CD14-positive monocyte (primary cell): ENCODE data around the gene SLC7A10. TPM values are rescaled to one million over a fixed set of nuclear protein-coding genes. Genes with fewer than 3 reads are reported as not detected.

Experiments used
- DNase-seq, 3 donors: peaks; one replicate each; pipeline ENCODE4 v3.0.0-alpha.2; 2011 to 2022
- H2AFZ ChIP-seq: 2 replicates; pipeline ENCODE4 v1.6.0; 2012; ENCODE audit warnings: mild to moderate bottlenecking, low read depth, low read length, inconsistent platforms; ENCODE audit not compliant: insufficient read depth, poor library complexity, severe bottlenecking
- H3K27ac ChIP-seq, 2 donors: 1 replicate in 1 of 2; 2 replicates in 1 of 2; pipeline ENCODE4 v1.5.1; 2012 to 2013; ENCODE audit warnings: low read length in 2 of 2, control low read depth in 1 of 2, inconsistent platforms in 1 of 2, low read depth in 1 of 2, mild to moderate bottlenecking in 1 of 2
- H3K27me3 ChIP-seq, 2 donors: one replicate each; pipeline versions ENCODE4 v1.6.0 to v1.6.1; 2011 to 2013; ENCODE audit warnings: low read length in 2 of 2; ENCODE audit not compliant: control insufficient read depth in 2 of 2, insufficient read depth in 2 of 2
- H3K36me3 ChIP-seq, 2 donors: replicated peaks in 1 of 2; 1 replicate in 1 of 2; 2 replicates in 1 of 2; pipeline versions ENCODE4 v1.5.1 to v1.6.1; 2012 to 2013; ENCODE audit warnings: low read length in 2 of 2, control low read depth in 1 of 2, inconsistent platforms in 1 of 2, mild to moderate bottlenecking in 1 of 2; ENCODE audit not compliant: insufficient read depth in 2 of 2, control insufficient read depth in 1 of 2
- H3K4me1 ChIP-seq, 2 donors: 1 replicate in 1 of 2; 2 replicates in 1 of 2; pipeline versions ENCODE4 v1.5.1 to v1.6.1; 2012 to 2013; ENCODE audit warnings: low read length in 2 of 2, control low read depth in 1 of 2, inconsistent platforms in 1 of 2, mild to moderate bottlenecking in 1 of 2, moderate library complexity in 1 of 2; ENCODE audit not compliant: insufficient read depth in 2 of 2, control insufficient read depth in 1 of 2
- H3K4me2 ChIP-seq: replicated peaks from 2 replicates; pipeline ENCODE3; 2012; ENCODE audit warnings: low read length, moderate library complexity, mild to moderate bottlenecking; ENCODE audit not compliant: poor library complexity, severe bottlenecking; ENCODE audit errors: extremely low read depth
- H3K4me3 ChIP-seq, 3 experiments: fragments of 200-600 bp in 1 of 3; sonication (generic) in 1 of 3; replicated peaks in 1 of 3; 1 replicate in 2 of 3; 2 replicates in 1 of 3; pipeline ENCODE4 v1.5.1; 2011 to 2013; ENCODE audit warnings: low read length in 3 of 3, mild to moderate bottlenecking in 3 of 3, control low read depth in 2 of 3, low read depth in 2 of 3, inconsistent platforms in 1 of 3, moderate library complexity in 1 of 3
- H3K79me2 ChIP-seq: 2 replicates; pipeline ENCODE4 v1.6.0; 2012; ENCODE audit warnings: mild to moderate bottlenecking, control low read depth, inconsistent platforms, low read length, moderate library complexity; ENCODE audit not compliant: insufficient read depth
- H3K9ac ChIP-seq: 2 replicates; pipeline ENCODE4 v1.6.0; 2017; ENCODE audit warnings: low read length, mild to moderate bottlenecking; ENCODE audit not compliant: insufficient read depth, poor library complexity, severe bottlenecking
- H3K9me3 ChIP-seq, 2 donors: replicated peaks in 1 of 2; 1 replicate in 1 of 2; 2 replicates in 1 of 2; pipeline versions ENCODE4 v1.5.1 to v1.6.1; 2012 to 2013; ENCODE audit warnings: low read length in 2 of 2, control low read depth in 1 of 2; ENCODE audit not compliant: control insufficient read depth in 1 of 2, insufficient read depth in 1 of 2
- H4K20me1 ChIP-seq: 2 replicates; pipeline ENCODE4 v1.6.0; 2012; ENCODE audit warnings: mild to moderate bottlenecking, low read length, control low read depth, moderate library complexity; ENCODE audit not compliant: insufficient read depth
- H3K27ac Mint-ChIP-seq, 7 donors: one replicate each; pipeline ENCODE4 v1.8.0; 2020; ENCODE audit warnings: mild to moderate bottlenecking in 7 of 7, mixed read lengths in 7 of 7, moderate library complexity in 6 of 7, inconsistent platforms in 2 of 7
- H3K27me3 Mint-ChIP-seq, 3 donors: one replicate each; pipeline ENCODE4 v1.8.0; 2021 to 2022; ENCODE audit warnings: low read depth in 3 of 3, mild to moderate bottlenecking in 3 of 3, mixed read lengths in 3 of 3, moderate library complexity in 3 of 3, inconsistent platforms in 1 of 3
- H3K36me3 Mint-ChIP-seq, 2 donors: one replicate each; pipeline ENCODE4 v1.8.0; 2020; ENCODE audit warnings: mixed read lengths in 2 of 2, inconsistent platforms in 1 of 2, mild to moderate bottlenecking in 1 of 2
- H3K4me1 Mint-ChIP-seq: one replicate; pipeline ENCODE4 v1.8.0; 2020; ENCODE audit warnings: mild to moderate bottlenecking, mixed read lengths
- H3K4me3 Mint-ChIP-seq, 2 donors: one replicate each; pipeline ENCODE4 v1.8.0; 2020; ENCODE audit warnings: mild to moderate bottlenecking in 2 of 2, mixed read lengths in 2 of 2, moderate library complexity in 1 of 2
- H3K9me3 Mint-ChIP-seq, 7 donors: one replicate each; pipeline ENCODE4 v1.8.0; 2020 to 2022; ENCODE audit warnings: mixed read lengths in 7 of 7, mild to moderate bottlenecking in 6 of 7, moderate library complexity in 6 of 7, inconsistent platforms in 2 of 7
- WGBS: methylation state at CpG from one replicate; pipeline ENCODE4 v1.1.5; 2013; ENCODE audit warnings: missing lambda C conversion rate; ENCODE audit not compliant: insufficient coverage; 5-methylcytosine and 5-hydroxymethylcytosine counted together
- intact Hi-C, 2 donors: fragments of 100-400 bp; cut with micrococcal nuclease; formaldehyde crosslinking; loops; one replicate each; pipeline versions ENCODE4 v1.15.0 to v1.15.1; 2023
- polyA plus RNA-seq, 3 donors: library from polyadenylated mRNA; depleted of rRNA in 1 of 3; unstranded in 2 of 3; stranded (reverse) in 1 of 3; fragments of 300-500 nt in 2 of 3; fragments of >200 nt in 1 of 3; fragmentation: Illumina TruSeq in 2 of 3; gene quantifications; 1 replicate in 2 of 3; 2 replicates in 1 of 3; pipeline ENCODE4 v1.2.3, GENCODE V29; 2012 to 2021
- TF ChIP-seq, protein P1 (sequence below): fragments of 200-600 bp; IDR thresholded peaks from one replicate; pipeline ENCODE4 v1.8.0; 2022; ENCODE audit warnings: antibody characterized with exemption, mild to moderate bottlenecking

The SLC7A10 gene
- polyA plus RNA-seq, 3 donors: 0.52 TPM; not detected in 2

DNA sequence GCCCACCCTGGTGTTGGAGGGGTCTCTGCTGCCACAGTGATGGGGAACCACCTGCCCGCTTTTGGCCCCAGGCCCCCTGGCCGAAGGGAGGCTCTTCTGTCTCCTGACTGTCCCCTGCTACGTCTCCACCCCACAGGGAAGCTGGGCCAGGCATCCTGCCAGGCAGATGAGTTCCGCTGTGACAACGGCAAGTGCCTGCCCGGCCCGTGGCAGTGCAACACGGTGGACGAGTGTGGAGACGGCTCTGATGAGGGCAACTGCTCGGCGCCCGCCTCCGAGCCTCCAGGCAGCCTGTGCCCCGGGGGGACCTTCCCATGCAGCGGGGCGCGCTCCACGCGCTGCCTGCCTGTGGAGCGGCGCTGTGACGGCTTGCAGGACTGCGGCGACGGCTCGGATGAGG, 20.5 kb downstream of the SLC7A10 start:
- no peak overlapping the region for H2AFZ ChIP-seq
- H3K4me1 ChIP-seq: peaks cover 21 to 22% of the 10 kb centered on the region in 2 donors
- no peaks in the 10 kb centered on the region for H3K9me3 ChIP-seq
- intact Hi-C loops: no loop called here
- peaks cover 17% of the 10 kb centered on the region for H3K79me2 ChIP-seq
- H3K4me1 Mint-ChIP-seq: peaks cover 21% of the 10 kb centered on the region
- H3K27me3 ChIP-seq: no peaks in the 10 kb centered on the region
- no peaks in the 10 kb centered on the region for H3K27me3 Mint-ChIP-seq
- H3K36me3 Mint-ChIP-seq: peaks cover 24 to 59% of the 10 kb centered on the region in 2 donors
- peaks cover 0 to 2% (median 0%) of the 10 kb centered on the region in 7 donors for H3K9me3 Mint-ChIP-seq
- H3K9ac ChIP-seq: no peak overlapping the region
- no peak overlapping the region for H3K4me2 ChIP-seq
- peaks cover 4% of the 10 kb centered on the region for H4K20me1 ChIP-seq
- peaks cover 47 to 61% of the 10 kb centered on the region in 2 donors for H3K36me3 ChIP-seq
- no peak overlapping the region for H3K4me3 Mint-ChIP-seq
- 94% methylated on average over 27 of the region's 27 CpGs for WGBS
- no peak for DNase-seq
- no peak overlapping the region for H3K4me3 ChIP-seq
- H3K27ac ChIP-seq: no peak overlapping the region
- H3K27ac Mint-ChIP-seq: no peak overlapping the region
- TF ChIP-seq, protein P1, sequence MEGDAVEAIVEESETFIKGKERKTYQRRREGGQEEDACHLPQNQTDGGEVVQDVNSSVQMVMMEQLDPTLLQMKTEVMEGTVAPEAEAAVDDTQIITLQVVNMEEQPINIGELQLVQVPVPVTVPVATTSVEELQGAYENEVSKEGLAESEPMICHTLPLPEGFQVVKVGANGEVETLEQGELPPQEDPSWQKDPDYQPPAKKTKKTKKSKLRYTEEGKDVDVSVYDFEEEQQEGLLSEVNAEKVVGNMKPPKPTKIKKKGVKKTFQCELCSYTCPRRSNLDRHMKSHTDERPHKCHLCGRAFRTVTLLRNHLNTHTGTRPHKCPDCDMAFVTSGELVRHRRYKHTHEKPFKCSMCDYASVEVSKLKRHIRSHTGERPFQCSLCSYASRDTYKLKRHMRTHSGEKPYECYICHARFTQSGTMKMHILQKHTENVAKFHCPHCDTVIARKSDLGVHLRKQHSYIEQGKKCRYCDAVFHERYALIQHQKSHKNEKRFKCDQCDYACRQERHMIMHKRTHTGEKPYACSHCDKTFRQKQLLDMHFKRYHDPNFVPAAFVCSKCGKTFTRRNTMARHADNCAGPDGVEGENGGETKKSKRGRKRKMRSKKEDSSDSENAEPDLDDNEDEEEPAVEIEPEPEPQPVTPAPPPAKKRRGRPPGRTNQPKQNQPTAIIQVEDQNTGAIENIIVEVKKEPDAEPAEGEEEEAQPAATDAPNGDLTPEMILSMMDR: no peak

DNA sequence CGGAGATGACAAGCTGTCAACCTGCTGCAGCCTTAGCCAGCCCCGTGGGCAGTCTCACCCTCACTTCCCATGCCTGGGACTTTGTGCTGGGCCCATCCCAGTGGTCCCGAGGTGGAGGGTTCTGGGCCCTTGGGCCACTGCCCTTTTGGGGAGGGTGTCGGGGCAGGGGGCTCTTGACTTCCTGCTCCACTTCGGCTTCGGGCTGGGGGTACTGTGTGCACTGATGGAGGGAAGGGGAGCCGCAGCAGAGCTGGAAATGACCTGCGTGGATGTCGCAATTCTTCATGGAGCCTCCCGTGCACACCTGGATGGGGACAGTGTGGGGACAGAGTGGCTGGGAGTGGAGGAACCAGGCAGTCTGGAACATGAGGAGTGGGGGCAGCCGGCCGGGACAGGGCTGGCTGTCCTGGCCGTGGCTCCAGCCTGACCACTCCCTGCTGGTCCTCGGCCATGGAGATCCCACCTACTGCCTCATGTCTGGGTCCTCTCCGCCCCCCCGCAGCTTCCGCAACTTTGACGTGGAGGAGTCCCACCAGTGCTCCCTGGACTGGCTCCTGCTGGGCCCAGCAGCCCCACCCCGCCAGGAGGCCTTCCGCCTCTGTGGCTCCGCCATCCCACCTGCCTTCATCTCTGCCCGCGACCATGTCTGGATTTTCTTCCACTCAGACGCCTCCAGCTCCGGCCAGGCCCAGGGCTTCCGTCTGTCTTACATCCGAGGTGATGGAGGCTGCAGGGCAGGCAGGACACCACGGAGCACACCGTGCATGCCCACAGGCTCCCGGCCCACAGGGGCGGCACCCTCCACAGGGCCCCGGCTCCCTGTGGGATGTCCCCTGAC, 21.3 kb downstream of the SLC7A10 start:
- no peaks in the 10 kb centered on the region for H3K27me3 Mint-ChIP-seq
- H3K79me2 ChIP-seq: peaks cover 23% of the 10 kb centered on the region
- no peak overlapping the region for H3K27ac Mint-ChIP-seq
- H3K4me3 ChIP-seq: no peak overlapping the region
- H2AFZ ChIP-seq: no peak overlapping the region
- no peak overlapping the region for H3K4me3 Mint-ChIP-seq
- H3K36me3 Mint-ChIP-seq: peaks cover 24 to 59% of the 10 kb centered on the region in 2 donors
- peaks cover 0 to 2% (median 0%) of the 10 kb centered on the region in 7 donors for H3K9me3 Mint-ChIP-seq
- H3K9me3 ChIP-seq: no peaks in the 10 kb centered on the region
- TF ChIP-seq, protein P1: no peak
- H3K4me1 ChIP-seq: peaks cover 28 to 29% of the 10 kb centered on the region in 2 donors
- intact Hi-C loops: no loop called here
- no peak for DNase-seq
- no peaks in the 10 kb centered on the region for H3K27me3 ChIP-seq
- H3K36me3 ChIP-seq: peaks cover 47 to 61% of the 10 kb centered on the region in 2 donors
- H3K4me2 ChIP-seq: no peak overlapping the region
- H3K9ac ChIP-seq: no peak overlapping the region
- H3K4me1 Mint-ChIP-seq: peaks cover 28% of the 10 kb centered on the region
- WGBS: 92% methylated on average over 31 of the region's 32 CpGs
- peaks cover 9% of the 10 kb centered on the region for H4K20me1 ChIP-seq
- no peak overlapping the region for H3K27ac ChIP-seq
